GM18499 (cell line): ENCODE data around the gene KHSRP.
"Not testable (repeated sequence)": the region's sequence is repeated elsewhere in the genome, so short reads cannot be mapped to it uniquely, and the experiment has no call there.

ENCODE experiments used
- ATAC-seq: cut with Tn5 transposase; IDR thresholded peaks from one replicate; pipeline ENCODE4 v1.9.1; 2021; ENCODE audit warnings: moderate number of reproducible peaks; ENCODE audit not compliant: insufficient read depth, unreplicated experiment

The KHSRP gene

GRCh38 chr19:6452899-6453298, 28.3 kb upstream of the KHSRP start:
- no peak for ATAC-seq

GRCh38 chr19:6452223-6452614, 27.6 kb upstream of the KHSRP start:
- ATAC-seq = no peak

GRCh38 chr19:6451583-6452222, 27.1 kb upstream of the KHSRP start:
- ATAC-seq = no peak

GRCh38 chr19:6450166-6450565, 25.6 kb upstream of the KHSRP start:
- ATAC-seq = no peak

- no peak for ATAC-seq
Observed at GRCh38 chr19:6448045-6448444, 23.4 kb upstream of the KHSRP start.

- ATAC-seq = no peak
Observed at GRCh38 chr19:6446452-6446851, 21.8 kb upstream of the KHSRP start.

- ATAC-seq = no peak
Observed at GRCh38 chr19:6443986-6444385, 19.4 kb upstream of the KHSRP start.

- ATAC-seq = no peak
Observed at GRCh38 chr19:6442087-6442688, 17.6 kb upstream of the KHSRP start.

- no peak for ATAC-seq
Observed at GRCh38 chr19:6440905-6441304, 16.3 kb upstream of the KHSRP start.

- no peak for ATAC-seq
Observed at GRCh38 chr19:6439743-6440142, 15.1 kb upstream of the KHSRP start.

GRCh38 chr19:6433663-6434062, 9.1 kb upstream of the KHSRP start, which contains the start of gene SLC25A41:
SLC25A41 (minus strand) TSS chr19:6433763; CDS start chr19:6433693, 70 bp downstream.
- no peak for ATAC-seq

- no peak for ATAC-seq
Observed at GRCh38 chr19:6433165-6433564, 8.6 kb upstream of the KHSRP start.

- no peak for ATAC-seq
Observed at GRCh38 chr19:6431891-6432290, 7.3 kb upstream of the KHSRP start.

- no peak for ATAC-seq
Observed at GRCh38 chr19:6429419-6430221, 5.0 kb upstream of the KHSRP start.

- not testable (repeated sequence) for ATAC-seq
Observed at GRCh38 chr19:6428692-6429418, 4.2 kb upstream of the KHSRP start.

GRCh38 chr19:6427131-6427530, 2.5 kb upstream of the KHSRP start:
- ATAC-seq = no peak

GRCh38 chr19:6425732-6426620, 1.4 kb upstream of the KHSRP start:
- ATAC-seq = no peak

GRCh38 chr19:6424939-6425731, 524 bp upstream of the KHSRP start:
- peak; percentile 85 for ATAC-seq
